HG02571 (cell line): ENCODE results near the gene ANGPT4.
"Not testable (repeated sequence)": the region's sequence is repeated elsewhere in the genome, so short reads cannot be mapped to it uniquely, and the experiment has no call there.

Experiments
- ATAC-seq: cut with Tn5 transposase; IDR thresholded peaks from one replicate; pipeline ENCODE4 v1.9.1; 2021; ENCODE audit warnings: mild to moderate bottlenecking, moderate library complexity; ENCODE audit not compliant: unreplicated experiment

The ANGPT4 gene

GRCh38 chr20:909641-910040 is 6.5 kb downstream of the ANGPT4 start:
- no peak for ATAC-seq

DNA sequence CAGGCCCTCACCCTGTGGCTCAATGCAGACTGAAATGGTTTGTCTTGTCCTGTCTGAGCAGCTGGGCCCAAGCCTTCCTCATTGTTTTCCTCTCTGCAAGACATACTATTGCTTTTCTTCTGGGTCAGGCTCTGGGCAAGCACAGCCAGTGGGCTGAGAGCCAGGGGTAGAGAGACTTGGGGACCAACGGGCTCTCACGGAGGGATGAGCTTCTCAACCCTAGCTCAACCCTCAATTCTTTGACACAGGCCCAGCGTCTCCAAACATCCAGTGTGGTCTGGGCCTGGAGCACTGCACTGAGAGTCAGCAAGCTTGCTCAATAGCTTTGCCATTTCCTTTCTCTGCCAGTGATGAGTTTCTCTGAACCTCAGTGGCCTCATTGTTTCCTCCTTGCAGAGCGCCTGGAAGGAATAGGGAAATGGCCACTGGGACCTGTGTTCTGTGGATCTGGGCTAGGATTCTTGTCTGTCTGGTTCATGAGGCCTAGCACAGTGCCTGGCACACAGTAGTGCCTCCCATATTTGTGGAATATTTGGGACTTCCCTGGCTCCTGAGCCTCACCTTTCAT is 9.3 kb downstream of the ANGPT4 start:
- ATAC-seq, result no peak

GRCh38 chr20:906001-906520 is 10.1 kb downstream of the ANGPT4 start:
- no peak for ATAC-seq

- ATAC-seq, result no peak
Observed at GRCh38 chr20:905396-905961, 10.7 kb downstream of the ANGPT4 start.

DNA sequence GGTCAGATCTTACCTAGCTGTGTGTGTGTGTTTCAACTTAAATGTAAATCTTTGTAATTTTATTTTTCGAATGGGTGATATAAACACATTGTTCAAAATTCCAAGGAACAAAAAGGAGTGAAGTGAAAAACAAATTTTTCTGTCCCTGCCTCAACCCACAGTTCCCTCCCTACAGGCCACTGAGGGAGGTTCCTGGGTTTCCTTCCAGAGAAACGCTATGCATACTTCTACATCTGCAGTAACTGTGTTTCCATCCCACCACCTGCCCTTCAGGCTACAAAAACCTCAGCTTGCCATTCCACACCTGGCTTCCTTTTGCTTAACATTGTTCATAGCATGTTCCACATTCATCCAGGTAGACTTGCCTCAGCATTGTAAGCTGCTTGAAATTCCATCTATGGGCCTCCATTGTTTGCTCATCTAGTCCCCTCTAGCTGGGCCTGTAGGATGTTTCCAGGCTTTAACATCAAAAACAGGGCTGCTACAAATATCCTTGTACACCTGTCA is 12.0 kb downstream of the ANGPT4 start:
- no peak for ATAC-seq

GRCh38 chr20:897436-897835 is 18.7 kb downstream of the ANGPT4 start:
- ATAC-seq, result not testable (repeated sequence)

GRCh38 chr20:896501-897025 is 19.6 kb downstream of the ANGPT4 start:
- no peak for ATAC-seq

- not testable (repeated sequence) for ATAC-seq
Observed at GRCh38 chr20:892371-892770, 23.8 kb downstream of the ANGPT4 start.

- no peak for ATAC-seq
Observed at GRCh38 chr20:891706-892080, 24.4 kb downstream of the ANGPT4 start.

GRCh38 chr20:891058-891705 is 25.0 kb downstream of the ANGPT4 start:
- ATAC-seq, result no peak

DNA sequence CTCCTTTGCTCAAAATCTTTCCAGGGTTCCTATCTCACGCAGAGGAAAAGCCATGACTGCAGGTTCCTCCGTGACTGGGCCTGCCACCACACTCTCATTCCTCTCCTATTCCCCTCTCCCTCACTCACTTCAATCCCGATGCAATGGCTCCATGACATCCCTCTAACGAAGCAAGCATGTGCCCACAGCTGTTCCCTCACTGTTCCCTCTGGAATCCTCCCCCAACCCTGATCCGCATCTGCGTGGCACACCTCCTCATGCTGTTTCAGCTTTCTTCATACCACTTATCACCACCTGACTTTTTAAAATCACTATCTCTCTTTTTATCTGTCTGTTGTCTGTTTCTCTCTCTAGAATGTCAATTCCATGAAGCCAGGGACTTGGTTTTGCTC is 25.5 kb downstream of the ANGPT4 start:
- ATAC-seq, result no peak

DNA sequence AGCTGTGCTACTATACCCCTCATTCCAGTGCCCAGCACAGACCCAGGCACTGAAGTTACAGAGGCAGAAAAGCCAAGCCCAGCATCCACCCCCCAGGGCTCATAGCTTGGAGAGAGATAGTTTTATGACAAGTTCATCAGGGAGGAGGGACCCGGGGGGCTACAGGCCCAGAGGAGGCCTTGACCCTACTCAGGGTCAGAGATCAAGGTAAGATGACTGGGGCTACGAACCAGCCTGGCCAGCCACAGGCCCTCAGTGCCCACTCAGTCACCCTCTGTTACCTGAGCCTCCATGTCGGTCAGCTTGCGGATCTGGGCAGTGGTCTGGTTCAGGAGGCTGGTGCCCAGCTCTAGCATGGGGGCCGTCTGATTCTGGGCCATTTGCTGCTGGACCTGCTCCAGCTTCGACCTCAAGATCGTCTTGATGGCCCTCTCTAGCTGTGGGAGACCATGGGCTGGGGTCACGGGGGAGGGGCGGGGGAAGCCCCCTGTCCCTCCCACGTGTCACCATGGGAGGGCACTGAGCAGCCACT is 26.1 kb downstream of the ANGPT4 start:
- ATAC-seq, result no peak

DNA sequence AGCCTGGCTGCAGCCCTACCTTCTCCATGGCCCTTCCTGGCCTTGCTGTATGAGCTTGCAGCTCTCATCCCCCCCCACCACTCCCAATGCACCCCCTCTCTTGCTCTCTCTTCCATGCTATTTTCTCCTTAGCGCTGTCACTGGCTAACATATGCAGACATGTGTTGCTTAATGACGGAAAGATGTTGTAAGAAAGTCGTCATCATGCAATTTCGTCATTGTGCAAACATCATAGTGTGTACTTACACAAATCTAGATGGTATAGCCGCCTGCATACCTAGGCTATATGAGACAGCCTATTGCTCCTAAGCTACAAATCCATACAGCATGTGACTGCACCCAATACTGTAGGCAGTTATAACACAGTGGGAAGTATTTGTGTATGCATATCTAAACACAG is 27.0 kb downstream of the ANGPT4 start:
- no peak for ATAC-seq

DNA sequence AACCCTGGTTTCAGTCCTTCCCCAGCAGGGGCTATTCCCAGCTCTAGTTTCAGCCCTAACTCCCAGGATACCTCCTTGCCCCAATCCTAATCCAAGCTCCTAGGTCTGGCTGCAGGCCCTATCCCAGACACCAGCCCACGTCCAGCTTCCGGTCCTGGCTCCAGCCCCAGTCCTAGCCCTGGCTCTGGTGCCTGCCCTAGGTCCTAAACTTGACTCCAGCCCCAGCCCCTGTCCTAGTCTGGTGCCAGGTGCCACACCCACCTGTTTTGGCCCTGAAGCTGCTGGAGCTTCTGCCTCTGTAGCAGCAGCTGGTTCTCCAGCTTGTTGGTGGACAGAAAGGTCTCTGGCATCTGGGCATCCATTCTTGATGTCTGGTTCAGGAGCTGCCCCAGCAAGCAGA is 28.1 kb downstream of the ANGPT4 start:
- no peak for ATAC-seq

DNA sequence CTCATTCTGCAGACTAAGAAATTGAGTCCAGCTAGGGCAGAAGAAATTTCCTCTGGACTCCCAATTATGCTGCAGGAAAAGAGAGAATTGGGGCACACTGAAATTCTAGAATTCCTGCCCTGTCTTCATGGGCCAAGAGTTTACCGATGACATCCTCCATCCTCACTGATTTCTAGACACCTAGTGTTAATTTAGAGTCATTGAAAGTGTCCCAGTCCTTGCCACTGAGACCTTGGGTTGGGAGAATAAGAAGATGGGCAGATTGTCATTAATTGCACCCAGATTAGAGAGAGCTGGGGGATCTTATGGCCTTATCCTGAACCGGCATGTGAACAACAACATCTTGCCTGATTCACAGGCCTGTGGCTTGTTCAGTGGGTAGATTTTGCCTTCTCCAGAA is 29.0 kb downstream of the ANGPT4 start:
- ATAC-seq, result no peak

DNA sequence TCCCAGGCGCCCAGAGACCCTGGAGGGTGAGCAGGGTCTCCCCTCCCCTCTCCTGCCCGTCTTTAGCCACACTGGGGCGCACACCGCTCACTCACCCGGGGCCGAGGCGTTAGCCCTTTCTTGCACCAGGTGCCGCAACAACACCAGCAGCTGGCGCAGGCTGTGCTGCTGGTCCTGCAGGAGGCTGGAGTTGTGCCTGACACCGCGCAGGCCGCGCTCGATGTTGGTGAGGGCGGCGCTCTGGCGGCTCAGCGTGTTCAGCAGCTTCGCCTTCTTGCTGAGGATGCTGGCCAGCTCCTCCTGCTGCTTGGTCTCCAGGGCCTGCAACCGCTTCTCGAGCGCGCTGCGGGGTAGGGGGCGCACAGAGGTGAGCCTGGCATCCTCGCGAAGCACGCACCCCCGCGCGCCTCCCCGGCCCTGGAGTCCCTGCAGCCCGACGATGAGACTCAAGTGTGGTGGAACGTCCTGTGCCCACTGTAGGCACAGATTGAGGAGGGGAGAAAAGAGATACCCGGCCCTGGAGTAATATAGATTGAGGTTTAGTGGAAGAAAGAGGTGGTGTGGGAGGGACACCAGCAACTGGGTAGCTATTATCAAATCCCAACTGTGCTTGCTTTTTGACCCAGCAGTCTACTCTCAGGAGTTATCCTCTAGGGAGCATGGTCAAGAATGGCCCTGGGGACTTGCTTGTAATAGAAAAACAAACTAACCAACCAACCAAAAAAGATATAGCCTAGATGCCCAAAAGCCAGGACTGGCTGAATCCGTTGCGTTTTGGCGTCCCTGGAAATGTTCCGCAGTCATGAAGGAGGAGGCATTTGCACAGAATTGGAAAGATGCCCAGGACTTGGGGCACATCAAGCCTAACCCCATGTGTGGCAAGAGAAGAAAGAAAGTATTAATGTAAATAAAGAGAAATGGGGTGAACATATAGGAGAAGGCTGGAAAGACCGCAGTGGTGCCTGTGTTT is 30.9 kb downstream of the ANGPT4 start:
- ATAC-seq, result no peak

- ATAC-seq, result no peak
Observed at GRCh38 chr20:881783-882144, 34.4 kb downstream of the ANGPT4 start.

- no peak for ATAC-seq
Observed at GRCh38 chr20:881051-881782, 34.9 kb downstream of the ANGPT4 start.

GRCh38 chr20:879626-880025 is 36.5 kb downstream of the ANGPT4 start:
- ATAC-seq, result no peak
